ENCODE measurements around the gene PIGT.

GRCh38 chr20:45433976-45434375, 18.0 kb downstream of the PIGT start:
- no peak for TF ChIP-seq CTCF (IDR thresholded peaks at IDR 0.05 in 2 of 3, conservative IDR thresholded peaks at IDR 0.05 in 1 of 3; ENCODE audit: control insufficient read depth in 2 of 3, extremely low read depth in 1 of 3, insufficient read depth in 1 of 3, low read depth in 3 of 3, low read length in 3 of 3)
- no peak for TF ChIP-seq KDM1A (IDR thresholded peaks at IDR 0.05; ENCODE audit: borderline replicate concordance)
- no peak for TF ChIP-seq EP300 (IDR thresholded peaks at IDR 0.05; ENCODE audit: borderline replicate concordance in 1 of 2, control insufficient read depth in 1 of 2, low read depth in 2 of 2, low read length in 2 of 2)
- TF ChIP-seq TCF12 (IDR thresholded peaks at IDR 0.05; ENCODE audit: low read depth, low read length): no peak
- TF ChIP-seq POLR2A (IDR thresholded peaks at IDR 0.05; ENCODE audit: low read depth, low read length): no peak
- no peak for TF ChIP-seq ZNF24 (IDR thresholded peaks at IDR 0.05)
- TF ChIP-seq HDGF (IDR thresholded peaks at IDR 0.05): no peak
- no peak for TF ChIP-seq MAX (IDR thresholded peaks at IDR 0.05; ENCODE audit: low read depth, low read length)
- no peak for TF ChIP-seq SPI1 (IDR thresholded peaks at IDR 0.05; ENCODE audit: borderline replicate concordance, insufficient read depth, low read depth, low read length)
- no peak for TF ChIP-seq IRF3 (IDR thresholded peaks at IDR 0.05)
- no peak for TF ChIP-seq PML (IDR thresholded peaks at IDR 0.05; ENCODE audit: low read length)
- no peak for TF ChIP-seq POLR2AphosphoS5 (IDR thresholded peaks at IDR 0.05; ENCODE audit: low read length)
